ENCODE data around the gene CELA2A.
"Not testable (repeated sequence)": the region's sequence is repeated elsewhere in the genome, so short reads cannot be mapped to it uniquely, and the experiment has no call there.

The CELA2A gene

GRCh38 chr1:15471067-15471466 lies 14.5 kb downstream of the CELA2A start:
- not testable (repeated sequence) for DNase-seq

- DNase-seq: not testable (repeated sequence)
Observed at GRCh38 chr1:15471723-15472122, 15.2 kb downstream of the CELA2A start.

DNA sequence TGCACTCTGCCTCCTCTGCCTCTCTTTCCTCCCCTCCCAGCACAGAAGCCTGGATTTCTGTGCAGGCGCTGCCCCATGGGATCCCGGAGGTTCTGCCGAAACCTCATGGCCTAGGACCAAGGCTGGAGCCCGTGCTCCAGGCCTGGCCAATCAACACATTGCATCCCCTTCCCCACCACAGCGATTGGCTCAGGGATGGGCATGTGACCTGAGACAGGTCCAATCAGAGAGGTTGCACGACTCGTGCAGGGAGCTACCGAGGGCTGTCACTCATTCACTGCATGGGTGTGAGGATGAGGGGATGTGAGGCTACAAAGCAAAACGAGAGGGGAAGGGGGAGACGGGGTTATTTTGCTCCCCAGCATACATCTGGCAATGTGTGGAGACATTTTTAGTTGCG lies 16.1 kb downstream of the CELA2A start:
- no peak for DNase-seq

DNA sequence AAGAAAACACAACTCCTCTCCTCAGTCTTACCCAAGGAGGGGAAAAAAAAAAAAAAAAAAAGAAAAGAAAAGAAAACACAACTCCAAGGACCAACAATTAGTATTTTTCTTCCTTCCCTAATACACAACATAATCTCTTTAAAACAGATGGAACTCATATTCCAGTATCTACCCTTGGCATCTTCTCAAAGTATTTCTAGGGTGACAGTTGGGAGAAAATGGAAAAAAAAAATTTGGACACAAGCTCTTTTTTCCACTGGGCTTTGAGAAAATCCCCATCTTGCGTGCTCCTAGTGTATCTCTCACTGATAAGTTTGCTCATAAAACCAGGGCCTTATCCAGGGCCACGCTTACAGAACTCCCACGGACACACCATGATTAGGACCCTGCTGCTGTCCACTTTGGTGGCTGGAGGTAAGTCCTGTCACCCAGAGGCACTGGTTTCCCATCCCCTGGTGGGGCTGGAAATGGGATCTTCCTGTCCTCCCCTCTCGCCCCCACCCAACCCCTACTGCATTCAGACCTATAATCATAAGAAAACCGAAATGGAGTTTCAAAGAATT lies 19.3 kb downstream of the CELA2A start, which contains the start of gene CELA2B:
CELA2B (plus strand) TSS at position 353 of the 563 bp plus-strand sequence; CDS start at position 375, 22 bp downstream.
- no peak for DNase-seq

DNA sequence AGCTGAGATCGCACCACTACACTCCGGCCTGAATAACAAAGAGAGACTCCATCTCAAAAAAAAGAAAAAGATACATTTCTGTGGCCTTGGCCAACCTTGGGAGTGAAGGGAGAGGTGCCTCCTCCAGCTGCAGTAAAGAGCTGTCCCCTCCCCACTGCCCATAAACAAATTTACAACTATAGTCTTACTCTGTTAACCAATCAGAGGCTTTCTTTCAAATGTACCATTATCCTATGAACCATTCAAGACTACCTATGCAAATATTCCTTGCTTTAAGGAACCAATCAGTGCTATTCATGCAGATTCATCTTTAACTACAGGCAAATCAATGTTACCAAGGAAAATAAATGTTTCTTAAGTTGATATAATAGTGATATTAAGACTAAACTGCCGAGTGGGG lies 20.4 kb downstream of the CELA2A start:
- no peak for DNase-seq

- DNase-seq: no peak
Observed at GRCh38 chr1:15477646-15478212, 21.2 kb downstream of the CELA2A start.

- DNase-seq: no peak
Observed at GRCh38 chr1:15479654-15480347, 23.3 kb downstream of the CELA2A start.

DNA sequence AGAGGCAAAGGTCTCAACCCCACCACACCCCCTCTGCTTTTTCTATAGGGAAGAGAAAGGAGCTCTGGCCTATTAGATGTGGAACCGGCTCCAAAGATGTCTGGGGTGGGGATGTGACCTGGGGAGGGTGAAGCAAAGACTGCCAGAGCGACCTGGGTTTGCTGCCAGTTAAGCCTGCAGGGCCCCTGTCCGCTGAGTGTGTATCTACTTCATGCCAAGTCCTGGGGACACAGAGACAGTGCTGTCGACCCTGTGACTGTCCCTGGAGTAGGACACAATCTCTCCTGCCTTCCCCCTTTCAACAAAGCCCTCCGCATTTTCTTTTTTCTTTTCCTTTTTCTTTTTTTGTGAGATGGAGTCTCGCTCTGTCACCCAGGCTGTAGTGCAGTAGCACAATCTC lies 25.9 kb downstream of the CELA2A start:
- not testable (repeated sequence) for DNase-seq

DNA sequence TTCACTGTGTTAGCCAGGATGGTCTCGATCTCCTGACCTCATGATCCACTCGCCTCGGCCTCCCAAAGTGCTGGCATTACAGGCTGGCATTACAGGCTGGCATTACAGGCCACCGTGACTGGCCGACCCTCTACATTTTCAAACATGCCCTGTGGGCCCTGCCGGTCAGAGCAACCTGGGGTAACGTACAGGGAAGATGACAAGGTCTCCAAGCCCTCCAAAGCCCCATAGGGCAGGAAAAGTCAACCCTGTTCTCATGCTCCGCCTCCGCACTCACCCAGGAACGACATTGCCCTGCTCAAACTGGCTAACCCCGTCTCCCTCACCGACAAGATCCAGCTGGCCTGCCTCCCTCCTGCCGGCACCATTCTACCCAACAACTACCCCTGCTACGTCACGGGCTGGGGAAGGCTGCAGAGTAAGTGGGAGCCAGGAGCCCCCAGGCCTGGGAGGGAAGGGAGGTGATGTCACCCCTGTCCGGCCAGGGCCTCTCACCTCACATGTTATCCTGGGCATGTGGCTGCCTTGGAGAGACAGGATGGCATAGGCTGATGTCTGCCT lies 26.5 kb downstream of the CELA2A start:
- not testable (repeated sequence) for DNase-seq

DNA sequence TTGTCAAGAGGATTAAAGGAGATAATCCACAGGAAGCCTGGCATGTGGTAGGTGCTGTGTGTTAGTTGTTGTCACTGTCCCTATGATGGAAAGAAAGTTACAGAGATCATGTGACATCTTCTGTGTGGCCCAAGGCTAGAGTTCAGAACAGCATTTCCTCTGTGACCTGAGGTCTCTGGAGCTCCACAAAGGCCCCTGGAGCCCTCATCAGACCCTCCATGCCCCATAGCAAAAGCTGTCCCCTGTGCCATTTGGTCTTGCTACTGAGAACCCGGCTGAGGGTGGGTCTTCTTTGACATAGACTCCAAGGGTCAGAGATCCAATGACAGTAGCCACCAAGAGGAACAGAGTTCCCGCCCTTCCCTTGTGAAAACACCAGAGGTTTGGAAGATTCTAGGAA lies 27.4 kb downstream of the CELA2A start:
- DNase-seq: no peak

DNA sequence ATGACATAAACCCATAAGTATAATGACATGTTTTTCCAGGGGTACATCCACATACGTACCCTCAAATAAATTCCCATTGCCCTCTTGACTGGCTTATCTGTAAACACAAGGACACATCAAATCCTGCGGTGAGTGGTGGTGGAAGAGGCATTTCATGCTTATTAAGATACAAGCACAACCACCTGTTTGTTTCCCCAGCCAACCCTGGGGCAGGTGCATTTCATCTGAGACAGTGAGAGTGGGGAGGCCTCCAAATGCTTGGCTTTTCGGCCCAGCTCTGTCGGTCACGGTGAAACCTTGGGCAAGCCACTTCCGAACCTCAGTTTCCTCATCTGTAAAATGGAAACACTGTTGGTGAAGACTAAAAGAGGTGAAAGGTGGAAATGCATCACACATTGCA lies 27.9 kb downstream of the CELA2A start:
- DNase-seq: not testable (repeated sequence)

DNA sequence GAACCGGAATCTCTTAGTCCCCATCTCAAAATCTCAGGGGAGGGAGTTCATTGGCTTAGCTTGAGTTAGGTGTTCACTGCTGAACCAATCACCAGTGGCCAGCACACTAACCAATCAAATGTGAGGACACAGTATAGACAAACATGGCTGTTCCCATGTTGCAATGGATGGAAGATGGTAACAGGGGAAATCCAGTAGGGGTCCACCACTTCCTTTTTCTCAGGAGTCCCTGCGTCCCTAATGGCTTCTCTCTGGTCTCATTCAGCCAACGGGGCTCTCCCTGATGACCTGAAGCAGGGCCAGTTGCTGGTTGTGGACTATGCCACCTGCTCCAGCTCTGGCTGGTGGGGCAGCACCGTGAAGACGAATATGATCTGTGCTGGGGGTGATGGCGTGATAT lies 29.1 kb downstream of the CELA2A start:
- DNase-seq: no peak

GRCh38 chr1:15486844-15487610 lies 30.5 kb downstream of the CELA2A start:
- not testable (repeated sequence) for DNase-seq

- DNase-seq: no peak
Observed at GRCh38 chr1:15488371-15488770, 31.8 kb downstream of the CELA2A start.

GRCh38 chr1:15489052-15489736 lies 32.7 kb downstream of the CELA2A start:
- no peak for DNase-seq

- not testable (repeated sequence) for DNase-seq
Observed at GRCh38 chr1:15491010-15491409, 34.5 kb downstream of the CELA2A start.

DNA sequence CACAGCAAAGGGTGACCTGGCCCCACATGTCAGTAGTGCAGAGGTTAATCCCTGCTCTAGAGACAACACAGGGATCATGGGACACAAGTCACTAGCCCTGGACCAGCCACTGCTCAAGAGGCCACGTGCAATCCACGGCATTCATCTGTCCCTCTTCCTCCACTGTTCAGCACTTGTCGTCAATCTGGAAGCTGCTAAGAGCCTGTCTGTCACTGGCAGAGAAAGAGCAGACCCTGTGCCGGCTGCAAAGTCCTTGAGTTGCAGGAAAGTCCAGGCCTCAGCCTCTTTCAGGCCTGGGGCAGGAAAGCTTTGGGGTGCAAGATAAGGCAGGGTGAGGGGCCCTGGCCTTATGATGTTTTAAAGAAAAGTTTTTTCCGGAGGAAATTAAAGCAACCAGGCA lies 36.1 kb downstream of the CELA2A start:
- no peak for DNase-seq

- no peak for DNase-seq
Observed at GRCh38 chr1:15493869-15494390, 37.4 kb downstream of the CELA2A start.

GRCh38 chr1:15500184-15501178 lies 43.9 kb downstream of the CELA2A start:
- DNase-seq: no peak

DNA sequence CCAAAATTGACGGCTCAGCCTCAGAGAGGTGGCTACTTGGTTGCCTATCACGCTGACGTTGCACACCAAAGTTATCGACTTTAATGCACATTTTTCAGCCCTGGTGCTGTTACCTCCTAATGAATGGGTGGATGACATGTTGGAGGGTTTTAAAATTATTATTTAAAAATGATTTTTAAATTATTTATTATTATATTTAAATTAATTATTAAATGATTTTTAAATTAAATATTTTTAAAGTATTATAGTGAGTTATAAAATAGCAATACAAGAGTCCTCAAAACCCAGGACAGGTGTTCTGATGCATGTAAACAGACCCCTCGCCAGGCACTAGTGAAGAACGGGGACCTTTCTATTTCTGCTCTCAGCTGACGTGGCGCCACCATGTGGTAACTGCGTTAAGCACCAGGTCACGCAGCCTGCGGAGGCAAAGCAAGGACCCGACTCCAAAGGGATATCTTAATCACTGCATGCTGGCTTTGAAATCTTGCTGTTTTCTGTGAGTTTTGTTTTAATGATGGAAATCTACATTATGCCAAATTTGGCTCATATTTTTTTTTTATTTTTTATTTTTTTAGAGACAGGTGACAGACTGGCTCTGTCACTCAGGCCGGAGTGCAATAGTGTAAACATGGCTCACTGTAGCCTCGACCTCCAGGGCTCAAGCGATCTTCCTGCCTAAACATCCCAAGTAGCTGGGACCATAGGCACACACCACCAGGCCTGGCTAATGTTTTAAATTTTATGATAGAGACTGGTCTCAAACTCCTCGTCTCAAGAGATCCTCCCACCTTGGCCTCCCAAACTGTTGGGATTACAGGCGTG lies 44.9 kb downstream of the CELA2A start:
- no peak for DNase-seq
